ENCODE results near the gene TAF6L.

The TAF6L gene

DNA sequence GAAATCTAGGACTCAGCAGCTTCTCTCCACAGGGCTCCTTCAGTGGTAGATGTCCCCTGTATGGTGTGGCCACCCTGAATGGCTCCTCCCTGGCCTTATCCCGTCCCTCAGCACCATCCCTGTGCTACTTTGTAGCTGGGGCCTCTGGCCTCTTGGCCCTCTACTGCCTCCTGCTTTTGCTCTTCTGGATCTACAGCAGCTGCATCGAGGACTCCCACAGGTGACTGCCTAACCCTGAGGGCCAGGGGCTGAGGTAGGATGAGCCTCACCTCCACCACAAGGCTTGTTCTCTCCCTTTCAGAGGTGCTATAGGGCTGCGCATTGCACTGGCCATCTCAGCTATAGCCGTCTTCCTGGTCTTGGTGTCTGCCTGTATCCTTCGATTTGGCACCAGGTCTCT, 17.8 kb downstream of the TAF6L start:
- TF ChIP-seq, protein P1, sequence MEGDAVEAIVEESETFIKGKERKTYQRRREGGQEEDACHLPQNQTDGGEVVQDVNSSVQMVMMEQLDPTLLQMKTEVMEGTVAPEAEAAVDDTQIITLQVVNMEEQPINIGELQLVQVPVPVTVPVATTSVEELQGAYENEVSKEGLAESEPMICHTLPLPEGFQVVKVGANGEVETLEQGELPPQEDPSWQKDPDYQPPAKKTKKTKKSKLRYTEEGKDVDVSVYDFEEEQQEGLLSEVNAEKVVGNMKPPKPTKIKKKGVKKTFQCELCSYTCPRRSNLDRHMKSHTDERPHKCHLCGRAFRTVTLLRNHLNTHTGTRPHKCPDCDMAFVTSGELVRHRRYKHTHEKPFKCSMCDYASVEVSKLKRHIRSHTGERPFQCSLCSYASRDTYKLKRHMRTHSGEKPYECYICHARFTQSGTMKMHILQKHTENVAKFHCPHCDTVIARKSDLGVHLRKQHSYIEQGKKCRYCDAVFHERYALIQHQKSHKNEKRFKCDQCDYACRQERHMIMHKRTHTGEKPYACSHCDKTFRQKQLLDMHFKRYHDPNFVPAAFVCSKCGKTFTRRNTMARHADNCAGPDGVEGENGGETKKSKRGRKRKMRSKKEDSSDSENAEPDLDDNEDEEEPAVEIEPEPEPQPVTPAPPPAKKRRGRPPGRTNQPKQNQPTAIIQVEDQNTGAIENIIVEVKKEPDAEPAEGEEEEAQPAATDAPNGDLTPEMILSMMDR (IDR thresholded peaks at IDR 0.05; ENCODE audit: extremely low read depth, missing control alignments): no peak

DNA sequence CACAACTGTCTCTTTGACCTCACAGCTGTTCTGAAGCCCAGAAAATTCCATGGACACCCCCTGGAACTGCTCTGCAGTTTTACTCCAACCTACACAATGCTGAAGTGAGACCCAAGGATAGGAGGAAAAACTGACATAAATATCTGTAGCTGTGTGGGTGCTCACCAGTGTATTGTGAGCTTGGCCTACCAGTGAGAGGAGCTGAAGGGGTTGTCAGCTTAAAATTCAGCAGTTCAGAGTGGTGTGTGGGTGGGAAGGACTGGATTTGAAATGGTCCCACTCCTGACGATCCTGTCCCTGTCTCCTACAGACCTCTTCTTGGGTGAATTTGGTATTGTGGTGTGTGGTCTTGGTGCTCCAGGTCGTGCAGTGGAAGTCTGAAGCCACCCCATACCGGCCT, 18.4 kb downstream of the TAF6L start:
- no peak for DNase-seq (ENCODE audit: low spot score)
- TF ChIP-seq, protein P1 (IDR thresholded peaks at IDR 0.05; ENCODE audit: extremely low read depth, missing control alignments): no peak

More for the DNA sequence above, 17.8 kb downstream of the TAF6L start:
- DNase-seq (ENCODE audit: low spot score): no peak

DNA sequence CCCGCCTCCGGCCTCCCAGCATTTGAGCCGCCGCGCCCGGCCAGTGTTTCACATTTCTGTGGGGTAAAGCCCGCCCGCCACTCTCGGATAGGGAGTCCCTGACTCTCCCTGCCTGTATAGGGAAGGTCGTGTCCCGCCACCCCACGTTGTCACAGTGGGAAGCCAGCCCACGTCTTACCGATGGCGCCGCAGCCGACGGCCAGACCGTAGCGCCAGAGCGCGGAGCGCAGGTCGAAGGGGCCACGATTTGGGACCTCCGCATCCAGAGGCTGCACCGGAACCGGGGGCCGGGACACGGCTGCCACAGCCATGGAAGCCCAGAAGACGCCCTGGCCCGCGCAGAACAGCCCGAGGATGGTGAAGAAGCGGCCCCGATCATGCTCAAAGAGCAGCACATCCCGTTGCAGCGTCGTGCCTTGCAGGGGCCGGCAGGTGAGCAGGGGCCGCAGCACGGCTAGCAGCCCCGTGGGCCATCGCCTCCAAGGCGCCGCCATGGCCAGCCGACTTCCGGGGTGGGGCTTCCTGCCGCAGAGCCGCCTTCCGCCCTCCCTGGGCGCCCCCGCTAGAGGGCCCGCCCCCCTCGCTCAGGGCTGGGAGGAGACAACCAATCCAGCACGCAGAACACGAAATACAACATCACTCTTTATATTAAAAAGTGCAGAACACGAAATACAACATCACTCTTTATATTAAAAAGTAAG, 20.5 kb downstream of the TAF6L start, which contains the start of gene TMEM223:
Gene TMEM223, minus strand, starts transcription at position 506 of the 701 bp plus-strand sequence. Its CDS starts 12 bp downstream, at position 494.
- TF ChIP-seq, protein P1 (IDR thresholded peaks at IDR 0.05; ENCODE audit: extremely low read depth, missing control alignments): no peak
- DNase-seq (ENCODE audit: low spot score): peak; percentile 92

DNA sequence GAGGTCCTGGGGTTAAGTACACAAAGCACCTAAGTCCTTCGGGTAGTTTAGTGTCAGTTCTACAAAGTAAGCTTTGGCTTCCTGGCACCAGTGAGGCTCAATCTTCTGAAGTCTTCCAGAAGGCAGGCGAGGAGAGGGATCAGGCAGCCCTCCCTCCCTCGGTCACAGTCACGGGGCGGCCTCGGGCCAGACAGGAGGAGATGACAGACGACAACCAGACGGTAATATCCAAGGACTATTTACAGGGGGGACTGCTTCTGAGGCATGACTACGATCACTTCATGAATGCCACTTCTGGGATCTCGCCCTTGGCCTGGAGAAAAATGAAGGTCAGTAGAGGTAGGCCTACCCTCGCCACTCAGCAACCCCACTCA, 21.0 kb downstream of the TAF6L start:
- no peak for DNase-seq (ENCODE audit: low spot score)
- TF ChIP-seq, protein P1 (IDR thresholded peaks at IDR 0.05; ENCODE audit: extremely low read depth, missing control alignments): no peak

DNA sequence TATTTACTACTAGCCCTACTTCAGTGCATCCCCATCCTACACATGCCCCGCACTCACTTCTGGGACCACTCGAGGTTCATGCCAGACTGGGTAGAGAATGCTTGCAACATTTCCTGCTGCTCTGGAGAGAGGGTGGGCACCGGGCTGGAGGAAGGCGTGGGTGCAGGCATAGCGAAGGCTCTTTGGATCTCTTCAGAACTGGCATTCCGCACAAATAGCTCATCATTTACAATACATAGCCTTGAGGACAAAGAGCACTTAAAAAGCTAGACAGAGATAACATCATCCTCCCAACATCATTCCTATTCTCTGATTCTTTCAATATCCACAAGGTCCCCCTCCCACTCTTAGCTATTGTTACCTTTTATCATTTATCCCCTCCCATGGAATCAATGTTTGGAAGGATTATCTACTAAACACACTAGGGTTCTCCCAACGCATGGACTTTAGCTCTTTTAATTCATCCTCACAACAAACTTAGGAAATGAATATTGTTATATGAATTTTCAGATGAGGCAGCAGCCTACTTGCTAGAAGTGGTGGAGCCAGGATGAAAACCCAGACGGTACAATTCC, 23.1 kb downstream of the TAF6L start:
- TF ChIP-seq, protein P1 (IDR thresholded peaks at IDR 0.05; ENCODE audit: extremely low read depth, missing control alignments): no peak
- DNase-seq (ENCODE audit: low spot score): no peak

DNA sequence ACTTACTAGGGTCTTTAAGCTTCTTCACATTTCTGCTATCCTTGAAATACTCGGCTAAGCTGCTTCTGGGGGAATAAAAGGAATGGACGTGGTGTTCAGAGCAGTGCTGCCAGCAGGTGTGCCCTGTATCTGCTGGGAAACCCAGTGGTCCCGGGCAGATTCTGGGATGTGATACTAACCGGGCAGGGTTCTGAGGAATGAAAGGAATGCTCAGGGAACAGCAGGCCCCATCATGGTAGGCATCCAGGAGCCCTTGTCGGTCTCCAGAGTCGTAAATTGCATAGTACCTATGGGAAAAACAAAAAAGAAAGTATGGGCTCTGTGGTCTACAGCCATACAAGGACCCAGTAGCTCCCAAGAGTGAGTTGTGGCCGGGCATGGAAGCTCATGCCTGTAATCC, 25.1 kb downstream of the TAF6L start:
- TF ChIP-seq, protein P1 (IDR thresholded peaks at IDR 0.05; ENCODE audit: extremely low read depth, missing control alignments): no peak
- no peak for DNase-seq (ENCODE audit: low spot score)

DNA sequence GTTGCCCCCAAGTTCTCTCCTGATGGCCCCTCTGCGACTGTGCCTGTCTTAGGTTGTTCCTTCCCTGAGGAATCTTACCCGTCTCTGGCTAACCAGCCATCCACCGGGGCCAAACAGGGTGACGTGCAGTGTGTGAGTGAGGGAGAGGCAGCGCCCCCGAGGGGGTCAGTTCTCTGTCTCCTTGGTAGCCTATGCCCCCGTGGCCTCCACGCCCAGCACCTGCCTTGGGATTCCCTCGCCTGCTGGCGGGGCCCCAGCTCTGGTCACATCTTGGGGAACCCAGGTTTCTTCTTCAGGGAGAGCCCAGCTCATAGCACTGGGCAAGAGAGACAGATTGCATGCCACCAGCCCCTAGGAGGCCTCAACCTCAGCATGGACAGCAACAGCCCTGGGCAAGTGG, 28.3 kb downstream of the TAF6L start:
- no peak for DNase-seq (ENCODE audit: low spot score)
- TF ChIP-seq, protein P1 (IDR thresholded peaks at IDR 0.05; ENCODE audit: extremely low read depth, missing control alignments): no peak

Data from GM20000 (cell line).